DND-41 (cell line): ENCODE results near the gene SELENOW.

Experiments
- ATAC-seq: fragments of 200-7000 bp; cut with Tn5 transposase; 3 replicates; pipeline ENCODE4 v1.9.1; 2021; ENCODE audit warnings: low read depth; ENCODE audit not compliant: insufficient read depth
- DNase-seq: peaks from one replicate; pipeline ENCODE4 v3.0.0-alpha.2; 2020
- H2AFZ ChIP-seq: 2 replicates; pipeline ENCODE4 v1.6.0; 2012; ENCODE audit warnings: low read depth, low read length
- H3K27ac ChIP-seq: 2 replicates; pipeline ENCODE4 v1.5.1; 2012; ENCODE audit warnings: low read length, inconsistent platforms
- H3K27me3 ChIP-seq: fragments of 200-600 bp; sonication (generic); 2 replicates; pipeline ENCODE4 v1.6.0; 2012; ENCODE audit warnings: low read length, mild to moderate bottlenecking, inconsistent platforms; ENCODE audit not compliant: insufficient read depth, poor library complexity
- H3K36me3 ChIP-seq: 2 replicates; pipeline ENCODE4 v1.5.1; 2012; ENCODE audit warnings: low read length, inconsistent platforms; ENCODE audit not compliant: insufficient read depth
- H3K4me1 ChIP-seq: 2 replicates; pipeline ENCODE4 v1.5.1; 2012; ENCODE audit warnings: mild to moderate bottlenecking, low read length; ENCODE audit not compliant: insufficient read depth
- H3K4me2 ChIP-seq: 2 replicates; pipeline ENCODE4 v1.6.0; 2012; ENCODE audit warnings: mild to moderate bottlenecking, moderate library complexity, low read length, inconsistent platforms; ENCODE audit not compliant: insufficient read depth
- H3K4me3 ChIP-seq, 2 experiments: fragments of 200-600 bp in 1 of 2; shearing (Covaris generic) in 1 of 2; 2 replicates each; pipeline ENCODE4 v1.5.1; 2012 to 2016; ENCODE audit warnings: inconsistent platforms in 2 of 2, low read length in 2 of 2, mild to moderate bottlenecking in 2 of 2, low read depth in 1 of 2, moderate library complexity in 1 of 2
- H3K79me2 ChIP-seq: 2 replicates; pipeline ENCODE4 v1.6.0; 2012; ENCODE audit warnings: low read length, inconsistent platforms; ENCODE audit not compliant: insufficient read depth
- H3K9ac ChIP-seq: 2 replicates; pipeline ENCODE4 v1.6.0; 2012; ENCODE audit warnings: low read depth, mild to moderate bottlenecking, inconsistent platforms, low read length, moderate library complexity
- H3K9me3 ChIP-seq: 2 replicates; pipeline ENCODE4 v1.5.1; 2012; ENCODE audit warnings: low read length, moderate library complexity, mild to moderate bottlenecking, inconsistent platforms; ENCODE audit not compliant: insufficient read depth, severe bottlenecking
- H4K20me1 ChIP-seq: 2 replicates; pipeline ENCODE4 v1.6.0; 2012; ENCODE audit warnings: low read length; ENCODE audit not compliant: insufficient read depth
- CTCF ChIP-seq: IDR thresholded peaks from 2 replicates; pipeline ENCODE4 v1.5.1; 2012; ENCODE audit warnings: borderline replicate concordance, low read length, moderate library complexity, mild to moderate bottlenecking; ENCODE audit not compliant: poor library complexity, severe bottlenecking; ENCODE audit errors: extremely low read depth
- EZH2 ChIP-seq: IDR thresholded peaks from 3 replicates; pipeline ENCODE4 v1.6.1; 2012; ENCODE audit warnings: borderline replicate concordance, low read depth, mild to moderate bottlenecking, moderate library complexity, low read length, inconsistent platforms; ENCODE audit not compliant: severe bottlenecking

The SELENOW gene

GRCh38 chr19:47819858-47820257 lies 41.4 kb downstream of the SELENOW start:
- no peaks in the 10 kb centered on the region for H3K79me2 ChIP-seq
- no peaks in the 10 kb centered on the region for H3K4me1 ChIP-seq
- H3K9ac ChIP-seq, result no peak overlapping the region
- no peak overlapping the region for H3K27ac ChIP-seq
- ATAC-seq (no peak), DNase-seq (no peak)
- H3K36me3 ChIP-seq, result no peaks in the 10 kb centered on the region
- no peak overlapping the region for H2AFZ ChIP-seq
- H4K20me1 ChIP-seq, result no peaks in the 10 kb centered on the region; the same call in 1 of the 2 replicates
- H3K4me2 ChIP-seq, result no peak overlapping the region
- no peak overlapping the region for H3K4me3 ChIP-seq
- no peak for TF ChIP-seq EZH2
- no peak for TF ChIP-seq CTCF
- H3K27me3 ChIP-seq, result peaks cover 15% of the 10 kb centered on the region
- H3K9me3 ChIP-seq, result no peaks in the 10 kb centered on the region

GRCh38 chr19:47820410-47820809 lies 41.9 kb downstream of the SELENOW start:
- no peaks in the 10 kb centered on the region for H3K36me3 ChIP-seq
- H3K27me3 ChIP-seq, result peaks cover 15% of the 10 kb centered on the region
- H3K27ac ChIP-seq, result no peak overlapping the region
- ATAC-seq, result no peak
- H4K20me1 ChIP-seq, result no peaks in the 10 kb centered on the region; the same call in 1 of the 2 replicates
- H3K9ac ChIP-seq, result no peak overlapping the region
- H3K9me3 ChIP-seq, result no peaks in the 10 kb centered on the region
- no peak overlapping the region for H2AFZ ChIP-seq
- no peak overlapping the region for H3K4me3 ChIP-seq
- DNase-seq, result no peak
- TF ChIP-seq CTCF (no peak), EZH2 (no peak)
- H3K4me1 ChIP-seq, result no peaks in the 10 kb centered on the region
- H3K4me2 ChIP-seq, result no peak overlapping the region
- no peaks in the 10 kb centered on the region for H3K79me2 ChIP-seq

GRCh38 chr19:47821460-47822020 lies 43.0 kb downstream of the SELENOW start, which contains the start of gene CRX:
CRX (plus strand) TSS chr19:47821937; CDS start chr19:47834444, 12,507 bp downstream.
- Histone ChIP-seq H4K20me1 (no peaks in the 10 kb centered on the region; the same call in 1 of the 2 replicates), H3K27ac (no peak within 1 kb of the TSS), H3K9me3 (no peaks in the 10 kb centered on the region), H3K4me2 (no peak within 1 kb of the TSS), H2AFZ (no peak within 1 kb of the TSS), H3K4me1 (no peaks in the 10 kb centered on the region), H3K79me2 (no peaks in the 10 kb centered on the region), H3K9ac (no peak within 1 kb of the TSS), H3K4me3 (no peak within 1 kb of the TSS), H3K36me3 (no peaks in the 10 kb centered on the region), H3K27me3 (peaks cover 15% of the 10 kb centered on the region)
- DNase-seq (no peak), ATAC-seq (no peak)
- no peak for TF ChIP-seq EZH2

- Histone ChIP-seq H3K4me2 (no peak overlapping the region), H3K36me3 (no peaks in the 10 kb centered on the region), H3K9me3 (no peaks in the 10 kb centered on the region), H3K27me3 (peaks cover 14% of the 10 kb centered on the region), H3K79me2 (no peaks in the 10 kb centered on the region), H3K4me1 (no peaks in the 10 kb centered on the region), H3K9ac (no peak overlapping the region), H3K4me3 (no peak overlapping the region), H3K27ac (no peak overlapping the region), H4K20me1 (no peaks in the 10 kb centered on the region), H2AFZ (no peak overlapping the region)
- DNase-seq, result no peak
- TF ChIP-seq CTCF (no peak), EZH2 (no peak)
- no peak for ATAC-seq
Observed at GRCh38 chr19:47824396-47824795, 45.9 kb downstream of the SELENOW start.
